Stimulated activated CD4-positive, alpha-beta T cell treated with anti-CD3 and anti-CD28 coated beads, Interleukin-1b, Interleukin-23, amount 100 ng/mL, for 24 hours (primary cell): Measurements from ENCODE around the gene DSTN.

Source experiments
- DNase-seq, 4 experiments: peaks; one replicate each; pipeline ENCODE4 v3.0.0-alpha.2; 2020; ENCODE audit warnings: low read depth in 4 of 4, low spot score in 1 of 4

DSTN gene

DNA sequence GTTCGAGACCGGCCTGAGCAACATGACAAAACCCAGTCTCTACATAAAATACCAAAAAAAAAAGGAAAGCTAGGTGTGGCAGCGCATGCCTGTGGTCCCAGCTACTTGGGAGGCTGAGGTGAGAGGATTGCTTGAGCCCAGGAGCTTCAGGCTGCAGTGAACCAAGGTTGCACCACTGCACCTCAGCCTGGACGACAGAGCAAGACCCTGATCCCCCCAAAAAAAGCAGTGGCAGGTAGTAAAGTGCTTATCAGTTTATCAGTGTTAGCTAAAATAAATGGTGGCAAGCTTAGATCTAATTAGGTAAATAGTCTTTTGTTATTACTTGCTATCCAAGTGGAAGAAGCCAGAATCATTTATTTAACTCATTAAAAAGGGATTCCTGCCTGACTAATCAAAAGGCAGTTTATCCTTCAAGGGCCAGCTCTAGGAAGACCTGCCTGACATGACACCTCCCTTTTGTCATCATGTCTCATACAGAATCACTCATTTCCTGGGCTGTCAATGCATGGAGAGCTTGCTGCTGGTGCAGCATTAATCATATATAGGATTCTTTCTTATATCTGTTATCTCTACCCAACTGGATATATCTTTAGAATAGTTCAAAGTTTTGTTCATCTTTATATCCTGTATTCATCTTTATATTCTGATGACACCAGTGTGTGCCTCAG lies 9.6 kb downstream of the DSTN start:
- DNase-seq = no peak

DNA sequence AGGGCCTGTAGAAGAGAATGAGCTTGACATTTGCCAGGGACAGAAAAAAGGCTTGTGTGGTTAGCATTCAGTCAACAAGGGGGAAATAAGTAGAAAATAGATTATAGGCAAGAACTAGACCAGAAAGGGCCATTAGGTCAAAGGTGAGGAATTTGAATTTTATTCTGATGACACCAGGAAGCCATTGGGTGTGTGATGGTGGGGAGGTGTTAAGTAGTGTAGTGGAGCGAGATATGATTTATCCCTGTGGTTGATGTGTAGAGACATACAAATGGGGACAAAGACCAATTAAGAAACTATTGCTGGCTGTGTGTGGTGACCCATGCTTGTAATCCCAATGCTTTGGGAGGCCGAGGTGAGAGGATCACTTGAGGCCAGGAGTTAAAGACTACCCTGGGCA lies 11.0 kb downstream of the DSTN start:
- DNase-seq = no peak

DNA sequence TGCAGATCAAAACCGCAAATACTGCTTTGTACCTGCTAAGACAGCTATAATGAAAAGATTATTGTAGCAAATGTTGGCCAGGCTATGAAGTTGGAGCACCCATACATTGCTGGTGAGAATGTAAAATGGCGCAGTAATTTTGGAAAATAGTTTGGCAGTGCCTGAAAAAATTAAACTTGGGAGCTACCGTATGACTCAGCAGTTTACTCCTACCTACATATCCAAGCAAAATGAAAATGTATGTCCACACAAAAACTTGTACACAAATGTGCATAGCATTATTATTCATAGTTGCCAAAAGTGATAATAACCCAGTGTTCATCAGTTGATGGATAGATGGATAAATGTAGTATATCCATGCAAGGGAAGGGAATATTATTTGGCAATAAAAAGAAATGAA lies 13.3 kb downstream of the DSTN start:
- no peak for DNase-seq

DNA sequence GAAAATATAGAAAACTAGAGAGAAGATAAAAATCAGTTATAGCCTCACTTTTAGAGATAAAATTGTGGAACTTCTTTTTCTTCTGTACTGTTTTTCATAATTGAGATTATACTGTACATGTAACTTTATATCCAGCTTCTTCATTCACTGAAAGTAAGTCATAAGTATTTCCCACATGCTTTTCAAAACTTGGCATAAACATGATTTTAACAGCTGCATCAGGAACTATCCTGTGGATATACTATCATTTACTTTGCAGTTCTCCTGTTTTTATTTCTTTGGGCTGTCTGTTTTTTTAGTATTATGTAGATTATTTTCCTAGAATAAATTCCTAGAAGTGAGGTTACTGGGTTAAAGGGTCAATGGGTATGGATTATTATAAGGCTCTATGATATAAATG lies 14.8 kb downstream of the DSTN start:
- no peak for DNase-seq

DNA sequence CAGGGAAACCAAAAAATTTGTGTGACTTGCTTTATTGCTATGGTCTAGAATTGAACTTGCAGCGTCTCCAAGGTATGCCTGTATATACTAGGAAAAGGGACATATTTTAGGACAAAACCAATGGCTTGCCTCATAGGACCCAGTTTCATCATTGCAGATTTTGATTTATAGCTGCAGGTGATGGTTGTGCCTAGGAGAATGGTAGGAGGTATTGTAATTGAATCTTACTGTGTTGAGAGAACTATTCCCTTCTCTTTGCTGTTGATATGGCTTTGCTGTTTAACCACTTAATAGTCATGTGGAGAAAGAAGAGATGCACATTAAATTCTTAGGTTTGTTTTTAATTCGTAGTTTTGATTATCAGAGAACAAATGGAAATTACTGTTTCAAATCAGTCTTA lies 16.4 kb downstream of the DSTN start:
- no peak for DNase-seq

DNA sequence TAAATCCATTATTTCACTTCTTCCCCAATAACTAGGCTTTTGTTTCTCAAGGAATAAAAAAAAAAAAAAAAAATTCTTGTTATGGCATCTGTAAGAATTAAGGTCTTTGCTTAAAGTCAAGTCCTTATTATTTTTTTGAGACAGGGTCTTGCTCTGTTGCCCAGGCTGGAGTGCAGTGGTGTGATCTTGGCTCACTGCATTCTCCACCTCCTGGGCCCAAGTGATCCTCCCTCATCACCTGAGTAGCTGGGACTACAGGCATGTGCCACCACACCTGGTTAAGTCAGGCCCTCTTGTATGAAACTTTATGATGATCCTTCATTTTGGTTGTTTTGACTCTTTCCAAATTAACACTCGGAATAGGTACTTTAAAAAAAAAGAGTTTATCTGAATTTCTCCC lies 17.3 kb downstream of the DSTN start:
- DNase-seq = no peak

DNA sequence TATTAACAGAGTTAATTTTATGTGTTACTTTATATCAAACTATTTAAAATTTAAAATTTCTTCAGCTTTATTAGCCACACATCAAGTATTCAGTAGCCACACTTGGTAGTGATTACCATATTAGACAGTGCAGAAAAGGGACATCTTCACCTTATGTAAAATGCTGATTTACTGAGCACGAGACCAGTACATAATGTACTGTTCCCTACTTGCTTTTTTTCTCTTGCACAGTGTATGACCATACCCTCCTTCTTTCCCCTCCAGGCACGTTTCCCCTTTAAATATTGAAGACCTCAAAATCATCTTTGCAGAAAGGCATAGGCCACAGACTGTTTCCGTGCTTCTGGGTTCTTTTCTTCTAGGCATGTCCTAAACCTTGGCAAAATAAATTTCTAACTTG lies 17.9 kb downstream of the DSTN start:
- DNase-seq = no peak

DNA sequence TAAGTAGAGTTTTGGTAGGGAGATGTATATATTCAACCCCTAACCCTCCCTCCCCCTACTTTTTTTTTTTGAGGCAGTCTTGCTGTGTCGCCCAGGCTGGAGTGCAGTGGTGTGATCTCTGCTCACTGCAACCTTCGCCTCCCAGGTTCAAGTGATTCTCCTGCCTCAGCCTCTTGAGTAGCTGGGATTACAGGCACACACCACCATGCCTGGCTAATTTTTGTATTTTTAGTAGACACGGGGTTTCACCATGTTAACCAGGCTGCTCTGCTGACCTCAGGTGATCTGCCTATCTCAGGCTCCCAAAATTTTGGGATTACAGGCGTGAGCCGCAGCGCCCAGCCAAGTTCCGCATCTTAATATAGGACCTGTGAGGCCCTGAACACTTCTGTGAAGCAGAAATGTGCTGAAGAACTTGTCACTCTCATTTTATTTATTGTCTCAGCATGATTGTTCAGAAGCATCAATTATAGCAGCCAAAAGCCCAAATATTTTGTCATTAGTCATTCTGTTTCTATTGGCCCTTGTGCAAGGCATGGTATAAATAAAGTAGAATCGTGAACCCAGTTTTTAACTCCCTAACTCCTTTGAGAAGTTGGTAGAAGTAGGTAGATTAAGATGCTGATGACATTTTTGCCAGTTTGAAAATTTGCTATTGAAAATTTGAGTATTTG lies 19.4 kb downstream of the DSTN start:
- no peak for DNase-seq

DNA sequence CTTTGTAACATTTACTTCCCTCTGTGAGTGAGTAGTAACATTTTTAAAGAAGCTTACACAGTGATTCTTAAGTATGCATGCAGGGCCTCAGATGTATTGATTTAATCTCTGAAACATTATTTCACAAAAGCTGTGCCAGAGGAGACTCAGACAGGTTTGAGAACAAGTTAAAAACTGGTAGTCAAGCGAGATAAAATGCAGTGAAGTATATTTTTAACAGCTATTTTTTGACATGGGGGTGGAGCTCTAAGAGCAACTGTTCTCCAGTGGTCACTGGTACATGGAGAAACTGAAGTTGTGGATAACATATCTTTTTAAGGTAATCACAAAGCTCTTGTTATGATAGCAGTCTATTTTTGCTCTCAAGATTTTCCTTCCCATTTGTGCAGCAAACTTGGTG lies 20.4 kb downstream of the DSTN start:
- DNase-seq = no peak

DNA sequence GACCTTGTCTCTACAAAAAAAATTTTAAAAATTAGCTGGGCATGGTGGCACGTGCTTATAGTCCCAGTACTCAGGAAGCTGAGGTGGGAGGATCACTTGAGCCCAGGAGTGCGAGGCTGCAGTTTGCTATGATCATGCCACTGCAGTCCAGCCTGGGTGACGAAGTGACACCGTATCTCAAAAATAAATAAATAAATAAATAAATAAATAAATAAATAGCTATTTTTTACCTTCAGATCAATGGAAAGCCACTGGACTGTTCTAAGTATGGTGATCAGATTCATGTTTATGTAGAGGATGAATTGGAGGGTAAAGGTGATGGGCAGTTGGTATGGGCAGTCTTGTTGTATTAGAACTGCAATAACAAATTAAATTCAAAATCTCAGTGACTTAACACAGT lies 24.0 kb downstream of the DSTN start:
- DNase-seq = no peak

DNA sequence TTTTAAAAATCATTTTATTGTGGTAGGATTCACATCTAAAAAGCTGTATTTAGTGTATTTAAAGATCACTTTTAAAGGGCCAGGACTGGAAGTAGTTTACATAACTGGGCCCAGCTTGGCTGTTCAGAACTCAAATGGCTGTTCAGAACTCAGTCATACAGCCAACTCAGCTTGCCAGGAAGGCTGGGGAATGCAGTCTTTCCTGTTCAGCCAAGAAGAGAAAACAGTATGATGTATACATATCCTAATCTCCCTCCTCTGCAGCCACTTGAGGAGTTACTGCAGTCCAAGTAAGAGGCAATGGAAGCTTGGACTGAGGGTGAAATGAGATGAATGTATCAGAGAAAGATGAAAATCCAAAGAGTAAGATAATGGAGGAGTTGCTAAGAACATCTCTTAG lies 24.6 kb downstream of the DSTN start:
- DNase-seq = no peak

DNA sequence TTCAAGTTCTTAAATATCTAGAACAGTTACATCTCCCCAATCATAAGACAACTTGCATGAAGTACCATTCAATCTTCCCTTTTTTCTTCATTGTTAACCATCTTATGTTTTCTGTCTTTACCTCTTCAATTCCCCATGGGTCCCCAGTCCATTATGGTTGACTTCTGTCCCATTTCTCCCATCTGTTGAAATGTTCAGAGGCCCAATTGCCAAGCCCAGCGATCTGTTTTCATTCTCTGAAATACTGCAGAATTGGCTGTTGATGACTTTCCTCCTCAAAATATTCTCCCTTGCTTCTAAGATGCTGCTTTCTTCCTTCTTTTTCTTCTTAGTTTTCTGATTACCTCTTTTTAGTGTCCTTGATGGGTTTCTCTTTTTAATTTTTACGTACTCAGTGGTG lies 26.0 kb downstream of the DSTN start:
- no peak for DNase-seq

DNA sequence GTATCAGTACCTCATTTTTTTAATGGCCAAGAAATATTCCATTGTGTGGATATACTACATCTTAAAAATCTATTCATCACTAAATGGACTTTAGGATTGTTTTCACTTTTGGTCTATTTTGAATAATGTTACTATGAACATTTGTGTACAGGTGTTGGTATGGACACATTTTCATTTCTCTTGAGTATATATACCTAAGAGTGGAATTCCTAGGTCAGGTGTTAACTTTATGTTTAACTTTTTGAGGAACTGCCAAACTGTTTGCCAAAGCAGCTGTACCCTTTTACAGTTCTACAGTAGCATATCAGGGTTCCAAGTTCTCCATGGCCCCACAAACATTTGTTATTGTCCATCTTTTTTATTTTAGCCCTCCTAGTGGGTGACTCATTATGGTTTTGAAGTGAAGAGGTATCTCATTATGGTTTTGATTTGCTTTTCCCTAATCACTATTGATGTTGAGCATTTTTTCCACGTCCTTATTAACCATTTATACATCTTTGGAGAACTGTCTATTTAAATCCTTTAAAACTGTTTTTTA lies 28.2 kb downstream of the DSTN start:
- DNase-seq = no peak

DNA sequence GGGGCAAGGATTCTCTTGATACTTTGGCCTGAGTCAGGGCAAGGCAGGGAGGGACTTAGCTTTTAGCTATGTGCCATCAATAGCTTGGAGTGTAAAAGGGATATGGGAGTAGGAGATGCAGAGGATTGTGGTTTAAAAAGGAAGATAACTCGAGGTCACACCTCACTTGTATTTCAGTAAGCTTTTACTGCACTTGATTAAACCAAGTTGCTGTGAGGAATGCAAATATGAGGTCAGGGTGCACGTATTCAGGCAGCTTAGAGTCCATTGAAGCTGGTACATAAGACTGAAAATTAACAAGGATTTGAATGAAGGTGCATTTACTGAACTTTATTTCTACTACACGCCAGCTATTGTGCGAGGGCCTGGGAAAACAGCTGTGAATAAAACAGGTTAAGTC lies 32.1 kb downstream of the DSTN start:
- no peak for DNase-seq

DNA sequence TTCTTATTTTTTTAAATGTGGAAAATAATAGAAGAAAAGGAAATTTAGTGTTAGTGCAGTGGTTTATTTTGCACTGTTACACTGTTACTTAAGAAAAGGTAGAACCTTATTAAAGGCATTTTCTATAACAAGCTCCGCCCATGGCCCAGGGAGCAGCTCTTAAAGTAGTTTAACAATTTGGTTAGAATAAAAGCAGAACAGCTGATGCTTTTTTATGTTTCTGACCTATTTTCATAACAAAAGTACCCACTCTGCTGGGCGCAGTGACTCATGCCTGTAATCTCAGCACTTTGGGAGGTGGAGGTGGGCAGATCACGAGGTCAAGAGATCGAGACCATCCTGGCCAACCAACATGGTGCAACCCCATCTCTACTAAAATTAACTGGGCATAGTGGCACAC lies 32.6 kb downstream of the DSTN start:
- no peak for DNase-seq

DNA sequence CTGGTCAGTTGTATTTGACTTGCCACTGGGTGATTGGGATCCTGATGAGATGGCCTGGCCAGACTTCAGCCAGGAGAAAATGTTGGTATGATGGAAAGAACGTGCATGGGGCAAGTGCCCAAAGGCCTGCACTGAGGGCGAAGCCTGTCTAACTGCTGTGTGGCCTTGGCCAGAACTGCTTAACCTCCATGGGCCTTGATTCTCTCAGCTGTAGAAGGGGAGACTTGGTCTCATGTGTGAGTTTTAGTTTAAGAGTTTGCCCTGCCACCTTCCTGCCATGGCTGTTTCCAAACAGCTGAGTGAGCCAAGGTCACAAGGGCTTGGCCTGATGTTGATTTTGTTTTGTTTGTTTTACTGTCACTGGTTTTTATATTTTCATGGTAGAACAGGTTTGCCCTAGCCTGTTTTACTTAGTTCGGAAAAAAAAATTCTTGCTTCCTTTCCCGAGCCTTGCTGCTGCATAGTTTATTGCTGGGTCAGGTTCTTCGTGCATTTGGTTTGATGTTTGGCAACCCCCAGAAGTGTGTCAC lies 35.3 kb downstream of the DSTN start:
- DNase-seq = no peak

DNA sequence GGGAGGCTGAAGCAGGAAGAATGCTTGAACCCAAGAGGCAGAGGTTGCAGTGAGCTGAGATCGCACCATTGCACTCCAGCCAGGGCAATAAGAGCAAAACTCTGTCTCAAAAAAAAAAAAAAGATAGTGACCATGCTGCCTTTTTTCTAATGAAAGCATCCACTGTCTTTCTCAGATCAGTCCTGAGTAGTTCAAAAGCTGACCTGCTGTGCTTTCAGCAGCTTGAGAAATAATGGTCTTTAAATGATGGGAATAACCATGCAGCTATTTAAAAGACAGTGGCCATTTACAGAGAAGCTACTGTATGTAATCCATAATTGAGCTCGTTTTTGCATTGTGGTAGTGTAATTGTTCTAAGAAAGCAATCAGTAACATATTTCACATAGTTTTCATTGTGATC lies 36.1 kb downstream of the DSTN start:
- no peak for DNase-seq

DNA sequence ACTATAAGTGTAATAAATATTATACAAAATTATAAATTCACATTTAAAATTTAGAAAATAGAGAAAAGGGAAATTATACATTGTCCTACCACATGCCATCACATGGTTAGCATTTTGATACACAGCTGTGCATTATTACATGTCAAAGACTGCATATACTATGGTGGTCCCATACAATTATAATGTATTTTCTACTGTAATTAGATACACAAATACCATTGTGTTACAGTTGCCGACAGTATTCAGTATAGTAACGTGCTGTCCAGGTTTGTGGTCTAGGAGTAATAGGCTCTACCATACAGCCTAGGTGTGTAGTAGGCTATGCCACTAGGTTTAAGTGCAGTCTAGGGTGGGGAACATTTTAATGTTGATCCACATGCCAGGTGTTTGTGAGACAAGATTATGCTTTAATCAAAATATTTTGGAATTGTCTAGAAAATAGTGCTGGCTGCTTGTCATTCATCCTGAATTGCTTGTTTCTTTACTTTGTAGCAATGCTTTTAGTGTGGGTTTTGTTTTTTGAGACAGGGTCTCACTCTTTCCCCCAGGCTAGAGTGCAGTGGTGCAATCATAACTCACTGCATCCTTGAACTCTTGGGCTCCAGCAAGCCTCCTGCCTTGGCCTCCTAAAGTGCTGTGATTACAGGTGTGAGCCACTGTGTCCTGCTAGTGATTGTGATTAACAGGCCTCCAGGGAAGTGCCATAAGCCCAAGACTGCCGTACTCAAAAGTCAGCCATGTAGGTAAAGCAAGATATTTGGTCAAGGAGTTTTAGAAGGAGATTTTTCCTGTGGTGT lies 39.0 kb downstream of the DSTN start:
- no peak for DNase-seq

DNA sequence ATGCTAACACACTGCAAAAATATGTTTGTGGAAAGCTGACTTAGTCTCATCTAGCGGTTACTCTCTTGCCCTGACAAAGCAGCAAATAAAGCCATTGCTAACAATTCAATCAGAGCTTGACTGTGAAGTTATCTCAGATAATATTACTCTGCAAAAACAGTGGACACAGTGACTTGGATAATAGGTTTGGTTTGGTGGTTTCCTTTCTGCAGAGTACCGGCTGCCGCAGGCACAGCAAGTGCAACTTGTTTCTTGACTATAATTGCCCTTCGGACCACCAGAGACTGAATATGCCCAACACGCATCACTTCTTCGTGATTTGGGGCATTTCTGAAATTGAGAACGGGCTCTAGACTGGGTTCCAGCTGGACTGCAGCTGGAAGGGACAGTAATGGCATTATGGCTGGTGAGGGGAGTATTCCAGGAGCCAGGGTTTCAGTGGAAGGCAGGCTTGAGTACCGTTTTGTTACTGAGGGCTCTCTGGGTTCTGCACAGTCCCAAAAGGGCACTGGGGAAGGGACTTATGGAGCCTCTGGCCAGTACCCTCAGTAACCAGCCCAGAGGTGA lies 40.0 kb downstream of the DSTN start:
- DNase-seq = no peak

DNA sequence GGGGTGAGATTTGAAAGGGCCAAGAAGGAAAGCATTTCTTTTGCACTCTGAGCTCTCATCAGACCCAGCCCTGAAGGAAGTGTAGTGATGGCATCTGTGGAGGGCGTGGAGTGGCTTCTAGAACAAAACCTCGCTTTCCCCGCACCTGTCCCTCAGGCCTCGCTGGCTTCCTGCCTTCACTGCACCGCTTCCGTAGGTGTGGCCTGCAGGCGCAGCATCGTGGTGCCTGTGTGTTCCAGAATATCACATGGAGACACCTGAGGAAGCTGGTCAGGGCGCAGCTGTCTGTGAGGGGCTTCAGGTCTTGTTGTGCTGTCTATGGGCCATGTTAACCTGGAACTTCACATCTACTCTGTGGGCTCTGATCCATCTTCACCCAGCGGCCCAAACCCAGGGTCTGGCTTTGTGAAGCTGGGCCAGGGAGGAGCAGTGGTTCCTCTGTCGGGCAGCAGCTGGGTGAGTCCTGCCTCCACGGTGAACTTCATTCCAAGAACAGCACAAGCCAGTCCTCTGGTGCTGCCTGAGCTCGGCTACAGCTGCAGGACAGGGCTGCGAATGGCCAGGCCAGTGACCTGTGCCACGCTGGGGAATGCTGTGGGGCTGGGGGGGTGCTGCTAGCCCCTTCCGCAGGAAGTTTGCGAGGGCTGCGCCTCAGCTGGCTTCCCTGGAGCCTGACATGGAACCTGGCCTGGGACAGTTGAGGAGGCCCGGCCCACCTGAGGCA lies 40.9 kb downstream of the DSTN start:
- DNase-seq = peak in 2 of 4 experiments; percentile 24 to 31

DNA sequence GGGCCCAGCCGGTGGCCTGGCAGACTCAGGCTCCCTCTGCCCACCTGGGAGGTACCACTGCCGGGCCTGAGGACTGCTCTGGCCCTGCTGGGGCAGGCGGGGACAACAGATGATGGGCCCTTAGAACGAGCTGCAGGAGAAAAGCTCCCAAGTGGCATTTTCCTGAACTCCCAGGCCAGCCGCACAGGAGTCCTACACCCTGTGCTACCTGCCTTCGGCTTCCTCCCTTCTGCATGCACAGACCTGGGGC lies 41.3 kb downstream of the DSTN start:
- DNase-seq = no peak
